IPS-NIHi7 (cell line): ENCODE measurements around the gene SLC25A25.
"Not testable (repeated sequence)": the region's sequence is repeated elsewhere in the genome, so short reads cannot be mapped to it uniquely, and the experiment has no call there.

ENCODE experiments used
- DNase-seq: peaks from one replicate; pipeline ENCODE4 v3.0.0; 2012; ENCODE audit warnings: mixed read lengths; ENCODE audit errors: extremely low spot score

Gene SLC25A25

DNA sequence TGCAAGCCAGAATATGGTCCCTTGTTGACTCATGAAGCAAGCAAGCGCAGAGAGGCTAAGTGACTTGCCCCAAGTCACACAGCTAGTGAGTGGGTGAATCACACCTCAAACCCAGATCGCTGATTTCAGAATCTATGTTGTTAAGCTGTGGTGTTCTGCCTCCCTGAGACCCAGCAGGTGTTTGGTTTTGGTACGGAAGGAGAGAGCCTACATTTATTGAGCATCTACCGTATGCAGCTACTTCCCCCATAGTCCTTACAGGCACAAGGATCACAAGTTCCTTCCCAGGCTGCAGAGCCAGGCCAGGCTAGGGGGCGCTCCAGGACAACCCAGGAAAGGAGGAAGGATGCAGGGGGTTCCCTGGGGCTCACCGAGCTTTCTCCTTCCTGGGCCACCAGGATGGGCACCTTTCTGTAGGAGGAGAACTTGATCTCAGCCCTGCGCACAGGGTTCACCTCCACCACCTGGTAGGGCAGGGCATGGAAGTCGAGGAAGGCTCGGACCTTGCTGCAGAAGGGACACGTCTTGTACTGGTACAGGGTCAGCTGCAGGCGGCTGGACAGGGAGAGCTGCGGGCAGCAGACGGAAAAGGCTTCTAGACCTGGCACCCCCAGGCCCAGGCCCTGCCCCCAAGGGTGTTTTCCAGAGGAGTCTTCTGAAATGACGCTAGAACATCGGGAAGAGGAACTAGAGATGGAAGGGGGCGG, 57.0 kb downstream of the SLC25A25 start:
- DNase-seq: peak; percentile 57

GRCh38 chr9:128125580-128126354, 57.7 kb downstream of the SLC25A25 start:
- no peak for DNase-seq

DNA sequence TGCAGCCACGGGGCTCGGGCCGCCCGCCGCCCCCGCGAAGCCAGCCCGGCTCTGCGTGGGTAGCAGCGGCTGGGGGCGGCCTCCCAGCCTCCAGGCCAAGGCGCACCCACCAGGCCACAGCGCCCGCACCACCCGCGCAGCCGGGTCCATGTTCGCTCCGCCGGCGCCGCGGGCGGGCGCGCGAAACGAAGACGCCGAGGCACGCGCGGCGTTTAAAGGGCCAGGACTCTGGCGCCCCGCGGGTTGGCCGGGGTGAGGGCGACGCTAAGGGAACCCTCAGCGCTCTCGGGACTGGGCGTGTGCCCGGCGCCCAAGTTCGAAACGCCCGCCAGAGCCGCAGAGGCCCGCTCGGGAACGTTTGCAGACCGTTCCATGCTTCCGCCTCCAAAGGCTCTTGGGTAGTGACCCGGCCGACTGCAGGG, 59.5 kb downstream of the SLC25A25 start, which contains the start of gene PTGES2:
PTGES2 (minus strand) TSS at position 162 of the 422 bp plus-strand sequence; CDS start at position 150, 12 bp downstream.
- peak; percentile 64 for DNase-seq

DNA sequence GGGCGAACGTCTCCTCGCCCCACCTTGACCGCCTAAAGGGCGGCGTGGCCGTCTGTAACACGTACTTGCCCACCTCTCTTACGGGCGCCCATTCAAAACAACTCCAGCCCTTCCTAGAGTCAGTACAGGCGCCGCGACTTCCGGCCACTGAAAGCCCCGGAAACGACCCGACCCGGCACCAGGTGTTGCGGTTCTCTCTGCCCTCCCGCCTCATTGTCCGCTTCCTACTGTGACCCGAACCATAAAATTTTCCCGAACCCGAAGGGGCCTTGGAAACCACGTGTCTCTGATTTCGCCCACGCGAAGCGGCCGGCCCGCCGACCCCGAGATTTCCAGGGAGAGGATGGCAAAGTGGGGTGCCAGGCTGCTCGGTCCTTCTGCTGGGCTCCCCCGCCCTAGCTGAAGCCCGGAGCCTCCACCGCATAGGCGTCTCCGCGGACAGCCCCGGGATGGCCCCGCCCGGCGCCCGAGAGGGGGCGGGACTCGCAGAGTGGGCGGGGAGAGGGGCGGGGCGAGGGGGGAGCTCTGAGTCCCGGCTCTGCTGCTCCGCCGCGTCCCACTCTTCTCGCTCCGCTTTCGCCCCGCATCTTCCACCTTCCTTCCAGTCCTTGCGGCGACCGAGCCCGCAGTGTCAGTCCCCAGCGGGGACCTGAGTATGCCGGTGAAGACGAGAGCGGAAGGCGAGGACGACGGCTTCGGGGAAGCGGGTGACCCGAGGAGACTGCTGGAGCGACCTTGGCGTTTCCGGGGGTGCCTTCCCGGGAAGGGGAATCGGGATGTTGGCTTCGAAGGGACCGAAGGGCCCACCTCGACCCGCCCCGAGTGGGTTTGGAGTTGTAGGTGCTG, 60.2 kb downstream of the SLC25A25 start:
- DNase-seq: peak; percentile 87

GRCh38 chr9:128128836-128129590, 61.0 kb downstream of the SLC25A25 start:
- DNase-seq: no peak

DNA sequence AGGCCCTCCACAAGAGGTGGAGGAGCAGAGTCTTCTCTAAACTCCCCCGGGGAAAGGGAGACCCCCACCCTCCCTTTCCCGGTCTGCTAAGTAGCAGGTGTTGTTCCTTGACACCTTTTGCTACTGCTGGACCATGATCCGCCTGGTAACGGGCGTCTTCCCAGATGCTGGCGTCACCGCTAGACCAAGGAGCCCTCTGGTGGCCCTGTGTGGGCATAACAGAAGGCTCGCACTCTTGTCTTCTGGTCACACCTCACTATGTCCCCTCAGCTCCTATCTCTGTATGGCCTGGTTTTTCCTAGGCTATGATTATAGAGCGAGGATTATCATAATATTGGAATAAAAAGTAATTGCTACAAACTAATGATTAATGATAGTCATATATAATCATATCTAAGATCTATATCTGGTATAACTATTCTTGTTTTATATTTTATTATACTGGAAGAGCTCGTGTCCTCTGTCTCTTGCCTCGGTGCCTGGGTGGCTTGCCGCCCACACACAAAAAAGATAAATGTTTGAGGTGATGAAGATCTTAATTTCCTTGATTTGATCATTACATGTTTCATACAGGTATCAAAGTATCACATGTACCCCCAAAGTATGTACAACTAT, 62.1 kb downstream of the SLC25A25 start:
- DNase-seq: not testable (repeated sequence)

GRCh38 chr9:128130651-128131050, 62.6 kb downstream of the SLC25A25 start:
- DNase-seq: not testable (repeated sequence)

GRCh38 chr9:128131346-128131745, 63.3 kb downstream of the SLC25A25 start:
- DNase-seq: not testable (repeated sequence)

DNA sequence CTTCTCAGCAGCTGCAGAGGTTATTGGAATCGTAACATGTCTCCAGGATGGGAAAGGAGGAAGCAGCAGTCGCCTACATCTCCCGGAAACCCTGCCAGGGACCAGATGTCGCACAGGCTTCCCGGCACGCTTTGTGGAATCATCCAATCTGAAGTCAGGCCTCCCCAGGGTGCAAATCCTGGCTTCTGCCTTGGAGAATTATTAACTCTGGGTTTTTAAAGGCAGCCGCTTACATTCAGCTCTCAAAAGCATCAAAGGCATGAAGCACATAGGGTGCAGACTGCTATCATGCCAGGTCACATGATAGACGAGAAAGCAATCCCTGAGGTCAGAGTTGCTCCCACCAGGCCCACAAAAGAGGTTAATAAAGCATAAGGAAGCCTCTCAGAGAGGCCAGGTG, 64.1 kb downstream of the SLC25A25 start:
- DNase-seq: not testable (repeated sequence)

DNA sequence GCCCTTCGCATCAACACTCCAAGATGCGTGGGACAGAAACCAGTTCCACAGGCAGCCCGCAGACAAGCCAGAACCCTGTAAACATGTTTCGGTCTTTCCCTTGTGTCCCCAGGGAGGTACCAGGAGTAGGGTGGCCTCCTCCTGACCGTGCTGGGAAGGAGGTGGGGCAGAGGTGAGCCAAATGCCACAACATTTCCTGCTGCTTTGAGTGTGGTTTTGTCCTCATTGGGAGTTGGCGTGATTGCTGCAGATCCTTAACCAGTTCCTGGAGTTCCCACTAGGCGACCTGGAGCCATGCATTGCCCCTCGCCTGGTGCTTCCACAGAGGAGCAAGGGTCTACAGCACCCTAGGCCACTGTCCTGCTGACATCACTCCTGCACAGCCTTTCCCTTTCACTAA, 67.5 kb downstream of the SLC25A25 start:
- not testable (repeated sequence) for DNase-seq

- no peak for DNase-seq
Observed at GRCh38 chr9:128136816-128137793, 69.1 kb downstream of the SLC25A25 start.

- DNase-seq: no peak
Observed at GRCh38 chr9:128138001-128138400, 70.0 kb downstream of the SLC25A25 start.

- DNase-seq: no peak
Observed at GRCh38 chr9:128139621-128140020, 71.6 kb downstream of the SLC25A25 start.

- no peak for DNase-seq
Observed at GRCh38 chr9:128141604-128142003, 73.6 kb downstream of the SLC25A25 start.

- no peak for DNase-seq
Observed at GRCh38 chr9:128142061-128142460, 74.0 kb downstream of the SLC25A25 start.

DNA sequence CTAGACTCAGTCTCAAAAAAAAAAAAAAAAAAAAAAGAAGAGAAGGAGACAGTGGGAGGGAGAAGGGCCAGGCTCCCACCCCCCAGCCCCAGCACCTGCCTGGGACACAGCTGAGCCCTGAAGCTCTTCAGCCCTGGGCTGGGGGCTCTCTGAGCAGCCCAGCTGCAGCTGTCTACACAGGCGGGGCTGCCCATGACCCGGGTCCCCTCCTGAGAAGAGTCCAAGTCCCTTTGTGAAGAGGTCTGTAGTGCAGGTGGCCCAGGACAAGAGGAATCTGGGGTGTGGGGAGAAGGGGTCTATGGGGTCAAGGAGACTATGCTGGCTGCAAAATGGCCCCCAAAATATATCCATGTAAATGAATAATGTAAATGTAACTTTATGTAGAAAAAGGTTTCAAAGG, 74.6 kb downstream of the SLC25A25 start:
- no peak for DNase-seq

DNA sequence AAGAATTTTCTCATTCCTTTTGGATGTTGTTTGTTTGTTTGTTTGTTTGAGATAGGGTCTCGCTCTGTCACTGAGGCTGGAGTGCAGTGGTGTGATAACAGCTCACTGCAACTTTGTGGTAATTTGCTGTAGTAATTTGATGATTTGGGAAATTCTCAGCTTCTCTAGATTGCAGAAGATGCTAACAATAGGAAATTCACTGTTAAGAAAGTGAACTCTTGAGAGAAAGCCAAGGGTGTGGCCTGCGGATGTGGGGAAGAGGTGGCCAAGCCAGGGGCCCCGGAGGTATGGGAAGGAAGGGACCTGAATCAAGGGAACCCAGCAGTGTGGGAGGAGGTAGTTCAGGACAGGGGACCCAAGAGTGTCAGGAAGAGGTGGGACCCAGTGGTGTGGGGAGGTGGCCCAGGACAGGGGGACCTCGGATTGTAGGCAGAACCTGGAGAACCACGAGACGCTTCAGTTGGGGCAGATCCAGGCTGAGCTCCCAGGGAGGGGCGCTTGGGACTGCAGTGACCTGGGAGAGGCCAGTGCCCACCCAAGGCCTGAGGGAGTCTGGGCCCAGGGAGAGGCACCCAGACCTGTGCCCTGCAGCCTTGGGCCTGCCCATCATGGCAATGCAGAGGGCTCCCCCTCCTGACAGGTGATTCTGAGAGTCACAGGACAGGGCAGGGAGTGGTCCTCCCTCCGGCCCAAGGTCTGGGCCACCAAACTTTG, 75.7 kb downstream of the SLC25A25 start:
- DNase-seq: no peak

DNA sequence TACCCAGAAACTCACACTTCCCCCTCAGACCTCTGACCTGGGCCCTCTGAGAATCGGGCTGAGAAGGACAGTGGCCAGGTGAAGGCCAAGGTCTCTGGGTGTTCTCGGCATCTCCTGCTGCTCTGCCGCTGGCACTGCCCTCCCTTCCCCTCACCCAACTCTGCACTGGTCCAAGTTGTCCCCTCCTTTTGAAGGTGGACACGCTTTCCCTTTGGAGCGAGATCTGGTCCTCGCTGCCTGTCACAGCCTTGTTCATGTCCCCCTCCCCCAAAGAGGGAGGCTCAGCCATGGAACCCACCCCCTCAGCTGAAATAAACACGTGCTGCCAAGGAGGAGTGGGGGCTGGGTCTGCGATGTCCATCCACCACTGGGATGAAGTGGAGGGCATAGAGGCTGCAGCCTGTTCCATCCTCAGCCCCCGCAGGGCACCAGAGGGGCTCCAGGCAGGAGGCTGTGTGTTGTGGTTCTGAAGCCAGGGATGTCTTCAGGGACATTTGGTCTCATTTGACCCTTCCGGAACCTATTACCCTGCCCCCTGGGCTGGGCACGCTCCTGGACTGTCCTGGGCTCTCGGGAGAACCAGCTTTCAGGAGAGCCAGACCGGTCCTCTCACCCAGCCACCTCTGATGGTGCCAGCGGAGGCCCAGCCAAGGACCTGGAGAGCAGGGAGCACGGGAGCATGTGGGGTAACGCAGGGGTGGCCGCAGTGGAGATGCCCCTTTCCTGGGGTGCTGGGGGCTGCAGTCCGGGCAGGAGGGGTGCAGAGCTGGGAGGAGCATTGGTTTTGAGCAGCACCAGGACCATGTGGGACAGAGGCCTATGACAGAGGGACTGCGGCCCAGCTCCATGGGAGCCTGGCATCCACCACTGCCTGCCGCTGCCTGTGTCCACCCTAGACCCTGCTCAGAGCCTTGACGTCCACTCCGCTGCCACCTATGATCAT, 76.5 kb downstream of the SLC25A25 start:
- DNase-seq: no peak
